Gastrocnemius medialis (tissue), 4 donors: ENCODE data around the gene FMN2.

ENCODE experiments used
- POLR2A ChIP-seq, 2 donors: fragments of 450-650 bp; IDR thresholded peaks; one replicate each; pipeline ENCODE4 v1.6.1; 2017; ENCODE audit warnings: antibody characterized with exemption in 2 of 2, mild to moderate bottlenecking in 2 of 2, moderate library complexity in 2 of 2
- TF ChIP-seq, protein P1 (sequence below), 5 experiments: fragments of 450-650 bp in 3 of 5; fragments of 200-600 bp in 2 of 5; sonication (generic) in 2 of 5; IDR thresholded peaks in 4 of 5; conservative IDR thresholded peaks in 1 of 5; 1 replicate in 4 of 5; 2 replicates in 1 of 5; pipeline ENCODE4 v1.5.1; 2016 to 2019; ENCODE audit warnings: antibody characterized with exemption in 5 of 5, mild to moderate bottlenecking in 3 of 5, moderate library complexity in 3 of 5

DNA sequence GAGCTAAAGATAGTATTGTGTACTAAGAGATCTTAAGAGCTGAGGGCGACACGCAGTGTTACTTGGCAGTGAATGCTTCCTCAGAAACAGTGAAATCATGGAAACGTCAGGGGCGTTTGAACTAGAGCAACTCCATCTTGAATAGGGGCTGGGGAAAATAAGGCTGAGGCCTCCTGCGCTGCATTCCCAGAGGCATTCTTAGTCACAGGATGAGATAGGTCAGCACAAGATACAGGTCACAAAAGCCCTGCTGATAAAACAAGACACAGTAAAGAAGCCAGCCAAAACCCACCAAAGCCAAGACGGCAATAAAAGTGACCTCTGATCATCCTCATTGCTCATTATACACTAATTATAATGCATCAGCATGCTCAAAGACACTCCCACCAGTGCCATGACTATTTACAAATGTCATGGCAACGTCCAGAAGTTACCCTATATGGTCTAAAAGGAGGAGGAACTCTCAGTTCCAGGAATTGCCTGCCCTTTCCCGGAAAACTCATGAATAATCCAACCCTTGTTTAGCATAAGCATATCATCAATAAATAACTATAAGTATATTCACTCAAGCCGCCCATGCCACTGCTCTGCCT, 37.5 kb upstream of the FMN2 start:
- TF ChIP-seq, protein P1, sequence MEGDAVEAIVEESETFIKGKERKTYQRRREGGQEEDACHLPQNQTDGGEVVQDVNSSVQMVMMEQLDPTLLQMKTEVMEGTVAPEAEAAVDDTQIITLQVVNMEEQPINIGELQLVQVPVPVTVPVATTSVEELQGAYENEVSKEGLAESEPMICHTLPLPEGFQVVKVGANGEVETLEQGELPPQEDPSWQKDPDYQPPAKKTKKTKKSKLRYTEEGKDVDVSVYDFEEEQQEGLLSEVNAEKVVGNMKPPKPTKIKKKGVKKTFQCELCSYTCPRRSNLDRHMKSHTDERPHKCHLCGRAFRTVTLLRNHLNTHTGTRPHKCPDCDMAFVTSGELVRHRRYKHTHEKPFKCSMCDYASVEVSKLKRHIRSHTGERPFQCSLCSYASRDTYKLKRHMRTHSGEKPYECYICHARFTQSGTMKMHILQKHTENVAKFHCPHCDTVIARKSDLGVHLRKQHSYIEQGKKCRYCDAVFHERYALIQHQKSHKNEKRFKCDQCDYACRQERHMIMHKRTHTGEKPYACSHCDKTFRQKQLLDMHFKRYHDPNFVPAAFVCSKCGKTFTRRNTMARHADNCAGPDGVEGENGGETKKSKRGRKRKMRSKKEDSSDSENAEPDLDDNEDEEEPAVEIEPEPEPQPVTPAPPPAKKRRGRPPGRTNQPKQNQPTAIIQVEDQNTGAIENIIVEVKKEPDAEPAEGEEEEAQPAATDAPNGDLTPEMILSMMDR (IDR thresholded peaks at IDR 0.05 in 4 of 5, conservative IDR thresholded peaks at IDR 0.05 in 1 of 5): no peak
- TF ChIP-seq POLR2A (IDR thresholded peaks at IDR 0.05): no peak
